TTC549 (cell line): Measurements from ENCODE around the gene TIGIT.

Experiments used
- FAIRE-seq: peaks from 2 replicates; lab custom pipeline; 2012; peaks lifted over from hg19 to GRCh38; lab: Jason Lieb, UNC

Gene TIGIT

DNA sequence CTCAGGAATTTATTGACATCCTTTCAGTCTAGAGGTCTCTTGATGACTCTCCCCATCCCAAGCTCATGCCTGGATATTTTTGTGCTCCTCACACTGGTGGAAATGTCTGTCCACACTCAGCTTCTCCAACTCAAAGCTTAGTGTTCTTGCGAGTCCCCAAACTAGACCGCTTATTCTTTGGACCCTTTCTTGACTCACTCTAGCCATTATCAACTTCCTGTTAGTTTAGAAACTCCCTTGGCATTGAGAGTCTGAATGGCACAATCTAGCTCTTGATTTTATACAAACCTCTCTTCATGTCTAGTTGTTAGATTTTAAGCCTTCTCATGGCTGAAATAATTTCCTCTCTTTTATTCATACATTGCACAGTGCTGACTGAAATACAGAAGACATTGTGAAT lies 19.6 kb downstream of the TIGIT start:
- no peak for FAIRE-seq

DNA sequence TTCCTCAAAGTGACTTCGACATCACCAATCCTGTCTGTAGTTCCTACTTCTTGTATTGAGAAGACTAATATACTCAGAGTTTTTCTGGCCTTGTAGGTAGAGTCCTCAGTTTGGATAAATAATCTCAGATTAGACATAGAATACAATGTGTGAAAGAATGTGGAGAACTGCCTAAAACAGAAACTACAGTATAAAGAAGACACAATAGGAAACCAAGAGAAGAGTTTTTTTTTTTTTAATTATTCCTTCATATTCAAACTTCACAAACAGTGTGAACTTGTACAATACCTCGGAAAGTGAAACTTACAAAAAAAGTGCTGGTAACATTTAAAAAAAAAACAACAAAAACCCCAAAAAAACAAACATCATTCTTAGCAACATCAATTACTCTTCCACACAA lies 20.5 kb downstream of the TIGIT start:
- FAIRE-seq, result no peak

GRCh38 chr3:114318295-114318694 lies 24.5 kb downstream of the TIGIT start:
- no peak for FAIRE-seq

- no peak for FAIRE-seq
Observed at GRCh38 chr3:114319453-114319852, 25.6 kb downstream of the TIGIT start.

DNA sequence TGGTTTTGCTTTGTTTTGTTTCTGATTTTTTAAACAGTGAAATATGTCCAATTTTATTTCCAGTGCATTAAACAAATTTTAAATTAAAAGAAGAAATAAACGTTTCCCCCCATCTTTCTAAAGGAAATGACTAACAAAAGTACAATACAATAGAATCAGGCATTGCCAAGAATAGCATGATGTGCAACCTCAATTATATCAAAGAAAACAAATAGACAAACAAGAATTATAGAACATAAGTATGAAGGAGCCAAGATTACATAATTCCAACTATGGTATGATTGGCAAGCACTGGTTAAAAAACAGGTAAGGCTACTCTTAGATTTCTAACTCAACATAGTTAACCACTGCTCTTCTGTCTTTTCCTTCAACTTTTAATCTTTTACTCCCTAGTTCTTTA lies 26.4 kb downstream of the TIGIT start:
- FAIRE-seq, result no peak

- no peak for FAIRE-seq
Observed at GRCh38 chr3:114323546-114324254, 29.9 kb downstream of the TIGIT start.

DNA sequence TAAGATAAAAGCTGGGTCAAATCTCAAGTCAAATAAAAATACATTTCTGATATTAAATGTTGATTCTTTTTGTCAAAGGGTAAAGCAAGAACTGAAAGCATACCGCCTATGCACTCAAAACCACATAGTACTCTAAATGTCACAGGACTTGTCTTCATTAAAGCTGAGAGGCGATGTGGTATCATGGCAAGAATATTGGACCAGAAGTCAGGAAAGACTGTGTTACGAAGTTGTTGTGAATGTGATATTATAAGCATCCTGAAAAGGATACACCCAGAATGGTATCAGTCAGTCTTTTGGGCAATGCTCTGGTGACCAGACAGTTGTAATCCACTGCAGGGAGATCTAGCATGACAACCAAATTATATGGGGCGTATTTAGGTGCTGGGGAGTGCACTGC lies 33.8 kb downstream of the TIGIT start:
- FAIRE-seq, result no peak

DNA sequence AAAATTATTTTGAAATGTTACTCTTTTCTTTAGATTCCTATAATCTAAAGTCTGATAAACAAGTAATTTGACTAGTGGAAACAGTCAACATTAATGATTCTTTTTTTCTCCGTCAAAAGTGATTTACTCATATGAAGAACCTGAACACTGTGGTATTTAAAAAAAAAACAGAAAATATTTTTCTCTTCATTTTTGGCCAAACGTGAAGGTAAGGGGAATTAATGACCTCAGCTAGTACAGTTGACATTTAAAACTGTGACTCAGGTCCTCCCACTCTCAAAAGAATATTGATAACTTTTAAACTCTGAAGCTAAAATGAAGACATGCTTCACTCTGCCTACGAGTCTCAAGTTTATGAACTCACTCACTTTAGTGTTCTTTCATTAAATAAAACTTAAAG lies 34.5 kb downstream of the TIGIT start:
- no peak for FAIRE-seq

DNA sequence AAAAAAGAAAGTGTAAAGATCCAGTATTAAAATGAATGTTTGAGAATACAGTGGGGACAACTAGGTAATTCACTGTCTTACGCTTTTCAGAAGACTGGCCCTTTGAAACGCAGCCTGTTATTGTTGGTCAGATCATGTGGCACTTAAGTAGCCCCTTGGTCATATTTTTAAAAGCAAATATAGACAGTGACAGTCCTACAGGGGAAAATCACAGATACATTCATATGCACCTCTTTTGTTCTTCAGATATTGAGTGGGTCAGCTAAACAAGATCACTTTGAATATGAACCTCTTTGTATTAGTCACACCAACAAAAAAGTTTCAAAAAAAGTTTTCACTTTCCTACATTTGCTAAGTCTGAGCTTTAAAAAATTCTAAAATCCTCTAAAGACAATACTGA lies 36.0 kb downstream of the TIGIT start:
- FAIRE-seq, result no peak

GRCh38 chr3:114331007-114331406 lies 37.2 kb downstream of the TIGIT start:
- no peak for FAIRE-seq

DNA sequence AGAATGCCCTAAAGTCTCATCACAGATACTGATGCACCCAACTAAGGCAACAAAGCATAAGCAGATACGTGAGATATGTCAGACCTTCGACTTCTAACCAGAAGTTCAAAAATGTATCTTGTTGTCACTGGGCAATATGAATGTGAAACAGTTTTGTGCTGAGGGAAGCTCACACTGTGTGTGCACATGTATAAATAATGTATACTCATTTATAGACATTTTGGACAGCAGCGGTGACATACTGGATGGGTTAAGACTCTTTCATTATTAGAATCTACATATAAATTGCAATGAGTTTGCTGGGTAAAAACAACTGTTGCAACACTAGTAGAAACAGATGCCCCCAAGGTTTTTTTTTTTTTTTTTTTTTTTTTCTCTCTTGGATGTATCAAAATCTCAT lies 37.9 kb downstream of the TIGIT start:
- FAIRE-seq, result no peak

- FAIRE-seq, result no peak
Observed at GRCh38 chr3:114332342-114333179, 38.7 kb downstream of the TIGIT start.

DNA sequence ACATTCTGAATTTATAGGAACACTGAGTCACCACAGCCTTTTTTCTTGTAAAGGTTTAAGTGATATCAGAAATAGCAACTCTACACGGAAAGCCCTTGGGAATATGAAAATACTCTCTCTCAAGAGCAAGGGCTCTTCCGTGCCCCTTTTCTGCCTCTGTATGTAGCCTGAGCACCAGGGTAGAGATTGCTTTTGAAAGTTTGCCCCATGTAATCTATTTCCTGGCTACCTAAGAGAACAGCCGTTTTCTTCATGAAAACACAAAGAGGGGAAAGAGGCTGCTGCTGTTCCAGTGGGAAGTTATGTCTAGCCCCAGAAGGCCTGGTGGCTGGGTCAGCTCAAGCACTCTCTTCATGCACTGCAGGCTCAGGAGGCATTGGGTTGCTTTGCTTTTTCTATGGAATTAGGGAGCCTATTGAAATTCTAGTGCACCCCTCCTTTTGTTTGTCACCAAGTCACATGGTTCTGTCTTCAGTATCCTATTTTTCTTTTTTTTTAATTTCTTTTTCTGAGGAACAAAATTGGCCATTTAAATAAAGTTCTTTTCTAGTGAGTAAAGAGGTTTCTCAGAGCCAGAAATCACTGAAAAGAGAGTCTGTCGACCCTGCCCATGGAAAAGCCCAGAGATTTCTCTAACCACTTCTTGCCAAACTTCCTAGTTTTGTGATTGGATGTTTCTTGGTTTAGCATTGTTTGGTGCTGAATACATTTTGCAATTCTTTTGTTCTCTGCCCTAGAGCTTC lies 39.5 kb downstream of the TIGIT start:
- no peak for FAIRE-seq

DNA sequence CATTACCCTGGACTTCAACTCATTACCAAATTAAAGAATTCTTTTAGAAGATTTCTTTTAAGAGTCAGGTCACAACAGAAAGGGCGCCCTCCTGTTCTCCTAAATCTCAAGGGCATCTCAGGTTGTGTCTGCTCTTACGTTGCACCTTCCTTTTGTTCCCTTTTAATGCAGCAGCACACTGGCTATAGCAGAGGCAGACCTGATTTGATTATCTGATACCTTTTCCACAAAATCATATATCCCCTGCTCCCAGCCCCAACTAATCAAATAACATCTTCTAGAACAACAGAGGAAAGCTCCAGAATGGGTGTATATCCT lies 40.1 kb downstream of the TIGIT start:
- FAIRE-seq, result no peak

GRCh38 chr3:114336122-114336697 lies 42.4 kb downstream of the TIGIT start:
- no peak for FAIRE-seq

DNA sequence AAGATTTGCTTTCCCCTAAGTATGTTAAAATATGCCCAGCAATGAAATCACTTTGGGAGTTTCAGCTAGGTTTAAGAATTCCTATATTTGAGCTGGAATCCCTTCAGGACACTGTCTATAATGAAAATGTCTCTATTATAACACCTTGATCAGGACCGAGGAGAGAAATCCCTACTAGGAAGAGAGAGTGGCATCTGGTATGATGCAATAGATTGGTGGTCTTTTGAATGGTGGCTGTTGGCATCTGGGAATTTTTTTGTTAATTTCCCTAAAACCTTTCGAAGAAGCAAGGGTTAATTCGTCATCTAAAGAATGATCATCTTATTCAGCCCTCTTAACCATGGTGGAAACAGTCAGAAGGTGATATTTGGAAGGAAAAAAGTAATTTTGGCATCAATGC lies 43.0 kb downstream of the TIGIT start:
- no peak for FAIRE-seq

DNA sequence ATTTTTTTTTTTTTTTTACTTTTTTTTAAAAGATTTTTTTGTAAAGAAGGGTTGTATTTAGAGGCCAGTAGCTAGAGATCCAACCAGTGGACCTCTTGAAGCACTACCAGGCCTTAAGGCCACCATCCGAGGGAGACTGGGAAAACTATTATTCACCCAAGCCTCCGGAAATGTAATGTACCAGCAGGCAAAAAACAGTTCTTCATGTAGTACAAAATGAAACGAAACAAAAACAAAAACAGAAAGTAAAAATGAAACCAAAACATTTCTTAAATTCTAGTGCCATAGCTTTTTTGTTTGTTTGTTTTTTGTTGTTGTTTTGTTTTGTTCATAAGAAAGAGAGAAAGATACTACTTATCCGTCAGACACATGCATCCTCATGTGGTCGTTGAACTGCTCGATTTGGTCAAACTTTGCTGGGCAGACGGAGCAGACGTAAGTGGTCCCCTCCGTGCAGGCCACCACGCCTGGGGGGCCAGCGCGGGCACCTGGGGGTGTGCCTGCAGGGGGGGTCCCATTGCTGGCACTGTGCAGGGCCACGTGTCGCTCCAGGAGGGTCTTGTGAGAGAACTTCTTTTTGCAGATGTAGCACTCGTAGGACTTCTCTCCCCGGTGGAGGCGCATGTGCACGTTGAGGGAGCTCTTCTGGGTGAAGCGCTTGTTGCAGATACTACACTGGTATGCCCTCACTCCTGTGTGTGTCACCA lies 45.0 kb downstream of the TIGIT start:
- FAIRE-seq, result no peak

- no peak for FAIRE-seq
Observed at GRCh38 chr3:114344492-114344891, 50.7 kb downstream of the TIGIT start.

DNA sequence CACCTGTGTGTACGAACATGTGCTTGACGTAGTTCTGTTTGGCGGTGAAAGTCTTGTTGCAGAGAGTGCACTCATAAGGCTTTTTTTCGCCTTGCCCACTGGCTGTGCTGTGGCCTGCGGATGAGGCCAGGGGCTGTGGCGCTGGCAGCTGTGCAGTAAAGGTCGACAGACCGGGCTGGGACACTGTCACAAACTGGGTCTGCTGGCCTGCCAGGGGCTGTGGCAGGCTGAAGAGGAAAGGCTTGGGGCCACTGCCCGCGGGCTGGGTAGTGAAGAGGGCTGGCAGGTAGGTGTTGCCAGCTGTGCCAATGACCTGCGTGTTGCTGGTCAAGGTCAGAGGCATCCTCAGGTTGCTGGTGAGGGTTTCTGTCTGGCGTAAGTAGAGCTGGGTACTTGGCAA lies 56.4 kb downstream of the TIGIT start:
- no peak for FAIRE-seq

DNA sequence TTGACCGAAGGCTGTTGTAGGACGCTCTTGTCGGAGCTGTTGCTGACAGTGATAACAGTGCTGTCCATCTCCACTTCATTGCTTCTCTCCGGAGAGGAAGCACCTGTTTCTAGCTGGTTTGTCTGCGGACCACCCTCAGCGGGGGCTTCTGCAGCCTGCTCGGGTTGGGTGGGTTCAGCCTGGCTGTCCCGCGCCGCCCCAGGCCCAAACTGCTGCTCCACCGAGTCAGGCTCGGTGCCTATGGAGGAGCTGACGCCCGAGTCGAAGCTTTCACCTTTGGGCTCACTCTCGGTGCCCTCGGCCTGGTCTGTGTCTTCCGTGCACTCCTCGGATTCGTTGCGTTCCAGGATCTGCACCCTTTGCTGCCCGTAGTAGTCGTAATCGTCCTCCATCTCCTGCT lies 56.9 kb downstream of the TIGIT start:
- FAIRE-seq, result no peak

DNA sequence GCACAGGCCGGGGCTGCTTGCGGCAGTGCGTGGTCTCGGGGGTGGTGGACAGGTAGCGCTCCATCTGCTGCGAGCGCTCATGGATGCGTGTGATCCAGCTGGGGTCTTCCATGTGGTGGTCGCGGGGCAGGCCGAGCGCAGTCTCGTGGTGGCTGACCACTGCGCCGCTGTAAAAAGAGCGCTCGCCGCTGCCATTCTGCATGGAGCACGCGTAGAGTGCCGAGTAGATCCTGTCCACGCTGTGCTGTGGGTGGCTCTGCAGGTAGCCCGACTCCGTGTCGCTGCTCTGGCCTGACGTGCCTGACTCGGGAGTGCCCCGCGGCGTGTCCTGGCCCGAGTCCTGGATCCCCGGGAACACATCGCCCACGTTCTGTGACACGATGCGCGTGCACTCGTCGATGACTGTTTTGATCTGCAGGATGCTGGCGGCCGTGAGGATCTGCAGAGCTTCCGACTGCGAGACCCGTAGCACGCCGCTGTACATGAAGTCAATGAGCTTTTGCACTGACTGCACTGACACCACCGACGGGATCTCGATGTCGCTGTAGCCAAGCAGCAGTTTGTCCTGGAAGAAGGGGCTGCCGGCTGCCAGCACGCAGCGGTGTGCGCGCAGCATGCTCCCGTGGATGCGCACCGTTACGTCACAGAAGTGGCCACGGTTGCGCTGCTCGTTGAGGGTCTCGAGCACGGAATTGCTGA lies 57.4 kb downstream of the TIGIT start:
- FAIRE-seq, result no peak

GRCh38 chr3:114351822-114352145 lies 58.0 kb downstream of the TIGIT start:
- no peak for FAIRE-seq
